K562 (cell line): Measurements from ENCODE around the gene OR8D4. TPM values are rescaled to one million over a fixed set of nuclear protein-coding genes. Genes with fewer than 3 reads are reported as not detected.

Source experiments
- ATAC-seq: fragments of 200-7000 bp; cut with Tn5 transposase; 3 replicates; pipeline ENCODE4 v1.9.1; 2020; ENCODE audit warnings: moderate library complexity
- BruUV-seq: library from RNA; stranded (reverse); fragments of 400-500 nt; replicated peaks from 2 replicates; lab custom pipeline; 2021; lab: Mats Ljungman, UMichigan
- CTCF ChIA-PET: fragments of 300-600 bp; formaldehyde crosslinking; extraction: SDS; loops from one replicate; lab custom pipeline; 2021; ENCODE audit warnings: low intra/inter-chr PET ratio; lab: Yijun Ruan, JAX
- POLR2A ChIA-PET: fragments of 300-600, 350-650 bp; sonication (Branson Sonifier 250); formaldehyde crosslinking; extraction: SDS; loops from one replicate; lab custom pipeline; 2021; ENCODE audit warnings: antibody characterized with exemption, inconsistent platforms; lab: Yijun Ruan, JAX
- DNase-seq, 4 experiments: peaks; one replicate each; pipeline versions ENCODE4 v3.0.0 to v3.0.0-alpha.2; 2011 to 2018; ENCODE audit warnings: low spot score in 3 of 4, mixed read lengths in 3 of 4; ENCODE audit errors: extremely low read depth in 1 of 4
- FAIRE-seq: peaks from 2 replicates; lab custom pipeline; 2011; peaks lifted over from hg19 to GRCh38; lab: Jason Lieb, UNC
- H2AFZ ChIP-seq: 2 replicates; pipeline ENCODE4 v1.6.0; 2011; ENCODE audit warnings: low read depth, low read length, control low read depth, inconsistent platforms
- H3K27ac ChIP-seq: fragments of 200-600 bp; 3 replicates; pipeline ENCODE4 v1.8.0; 2011; ENCODE audit warnings: low read depth, mild to moderate bottlenecking, control low read depth, inconsistent platforms, low read length, moderate library complexity, mixed read lengths; ENCODE audit errors: extremely low read depth
- H3K27me3 ChIP-seq, 2 experiments: fragments of 300-600 bp in 1 of 2; 2 replicates in 1 of 2; 3 replicates in 1 of 2; pipeline versions ENCODE4 v1.6.0 to v1.8.0; 2011; ENCODE audit warnings: inconsistent platforms in 2 of 2, low read length in 2 of 2, mild to moderate bottlenecking in 1 of 2, mixed read lengths in 1 of 2, moderate library complexity in 1 of 2; ENCODE audit not compliant: control insufficient read depth in 2 of 2, insufficient read depth in 2 of 2
- H3K36me3 ChIP-seq: fragments of 300-600 bp; 3 replicates; pipeline ENCODE4 v1.8.0; 2011; ENCODE audit warnings: mild to moderate bottlenecking, low read length, inconsistent platforms; ENCODE audit not compliant: control insufficient read depth, insufficient read depth
- H3K4me1 ChIP-seq, 2 experiments: fragments of 200-600 bp in 1 of 2; replicated peaks in 1 of 2; 2 replicates in 1 of 2; 3 replicates in 1 of 2; pipeline versions ENCODE4 v1.5.1 to v1.8.0; 2011; ENCODE audit warnings: inconsistent platforms in 2 of 2, low read length in 2 of 2, mild to moderate bottlenecking in 1 of 2, mixed read lengths in 1 of 2, moderate library complexity in 1 of 2; ENCODE audit not compliant: control insufficient read depth in 2 of 2, insufficient read depth in 2 of 2
- H3K4me2 ChIP-seq: 2 replicates; pipeline ENCODE4 v1.6.1; 2011; ENCODE audit warnings: low read length, control low read depth, inconsistent platforms, mixed read lengths; ENCODE audit not compliant: insufficient read depth
- H3K4me3 ChIP-seq: fragments of 200-600 bp; sonication (generic), shearing (Covaris generic); 2 replicates; pipeline ENCODE4 v1.5.1; 2016; ENCODE audit warnings: control low read depth, inconsistent platforms
- H3K79me2 ChIP-seq: fragments of 200-600 bp; 3 replicates; pipeline ENCODE4 v1.8.0; 2011; ENCODE audit warnings: low read length, inconsistent platforms; ENCODE audit not compliant: control insufficient read depth, insufficient read depth
- H3K9ac ChIP-seq, 2 experiments: 2 replicates each; pipeline versions ENCODE4 v1.6.0 to v1.6.1; 2011; ENCODE audit warnings: low read depth in 2 of 2, low read length in 2 of 2, control low read depth in 1 of 2, inconsistent platforms in 1 of 2, mild to moderate bottlenecking in 1 of 2, mixed read lengths in 1 of 2; ENCODE audit not compliant: insufficient read depth in 1 of 2
- H3K9me1 ChIP-seq: one replicate; pipeline ENCODE4 v1.6.0; 2011; ENCODE audit warnings: inconsistent platforms, mild to moderate bottlenecking, low read length, moderate library complexity; ENCODE audit not compliant: control insufficient read depth, insufficient read depth
- H3K9me3 ChIP-seq: replicated peaks from 2 replicates; pipeline ENCODE4 v1.5.1; 2011; ENCODE audit warnings: low read depth, low read length, inconsistent platforms; ENCODE audit not compliant: control insufficient read depth, insufficient read depth
- H4K20me1 ChIP-seq: replicated peaks from 2 replicates; pipeline ENCODE4 v1.6.1; 2011; ENCODE audit warnings: low read length, inconsistent platforms, mixed read lengths; ENCODE audit not compliant: control insufficient read depth, insufficient read depth
- ARID1B ChIP-seq: fragments of 450-650 bp; IDR thresholded peaks from 2 replicates; pipeline ENCODE4 v1.6.1; 2016; ENCODE audit warnings: antibody characterized with exemption, mild to moderate bottlenecking, inconsistent platforms
- TCF3 ChIP-seq: sonication (generic); formaldehyde crosslinking; IDR thresholded peaks from 2 replicates; pipeline ENCODE4 v1.4.0; 2020; ENCODE audit warnings: mild to moderate bottlenecking, missing genetic modification reagents
- TCF7L2 ChIP-seq: fragments of 150-350 bp; IDR thresholded peaks from 2 replicates; pipeline ENCODE4 v1.6.1; 2016; ENCODE audit warnings: low read depth, mild to moderate bottlenecking, low read length, moderate library complexity
- ZC3H4 ChIP-seq: sonication (generic); formaldehyde crosslinking; IDR thresholded peaks from 2 replicates; pipeline ENCODE4 v1.9.0; 2021; ENCODE audit warnings: missing genetic modification reagents, borderline replicate concordance
- ZKSCAN8 ChIP-seq: fragments of 200-800 bp; sonication (Bioruptor generic); IDR thresholded peaks from 2 replicates; pipeline ENCODE4 v1.6.1; 2016; ENCODE audit warnings: missing genetic modification characterization, missing compliant biosample characterization
- ZNF699 ChIP-seq: fragments of 250-450 bp; sonication (Bioruptor Pico); IDR thresholded peaks from 2 replicates; pipeline ENCODE4 v1.8.0; 2021; ENCODE audit warnings: mild to moderate bottlenecking, moderate library complexity; ENCODE audit not compliant: insufficient replicate concordance
- whole genome bisulfite sequencing: fragments of 100-300 bp; shearing (Covaris generic); methylation state at CpG from one replicate; pipeline ENCODE4 v1.1.6; 2016; ENCODE audit warnings: low coverage, mixed read lengths; ENCODE audit not compliant: insufficient coverage; ENCODE audit errors: missing lambda C conversion rate; 5-methylcytosine and 5-hydroxymethylcytosine counted together
- in situ Hi-C: fragments of 300-500 bp; cut with MboI; formaldehyde crosslinking; loops from 4 replicates; pipeline ENCODE4 v1.15.0; 2018; ENCODE audit warnings: inconsistent platforms, mixed read lengths
- intact Hi-C: fragments of 100-400 bp; cut with micrococcal nuclease; formaldehyde crosslinking; loops from 2 replicates; pipeline ENCODE4 v1.14.2; 2022
- polyA plus RNA-seq, 8 experiments: library from polyadenylated mRNA; depleted of rRNA in 4 of 8; stranded (reverse) in 5 of 8; unstranded in 3 of 8; fragments of >200 nt; fragmentation: Nextera tagmentation in 2 of 8; fragmentation: Illumina TruSeq in 1 of 8; extraction: Ambion mirVana in 2 of 8; extraction: Trizol in 1 of 8; gene quantifications; 2 replicates each; pipeline versions ENCODE4 v1.2.1 to v1.2.3, GENCODE V29; 2011 to 2014; ENCODE audit warnings: inconsistent platforms in 1 of 8, missing spikeins in 1 of 8
- total RNA-seq, 7 experiments: library from RNA; depleted of rRNA in 6 of 7; stranded (reverse); fragments of >200 nt in 6 of 7; fragmentation: Illumina TruSeq in 2 of 7; extraction: Trizol in 2 of 7; gene quantifications; 2 replicates each; pipeline versions ENCODE4 v1.2.1 to v1.2.3, GENCODE V29; 2011 to 2021; ENCODE audit warnings: low replicate concordance in 1 of 7
- TF ChIP-seq, protein P1 (sequence below): fragments of 250-450 bp; sonication (Bioruptor Pico); IDR thresholded peaks from 2 replicates; pipeline ENCODE4 v1.9.0; 2021; ENCODE audit warnings: mild to moderate bottlenecking
- TF ChIP-seq, protein P2 (sequence below): fragments of 450-650 bp; IDR thresholded peaks from 2 replicates; pipeline ENCODE4 v1.6.1; 2016; ENCODE audit warnings: mild to moderate bottlenecking, moderate library complexity
- TF ChIP-seq, protein P3 (sequence below): IDR thresholded peaks from 2 replicates; pipeline ENCODE4 v1.6.1; 2011; ENCODE audit warnings: borderline replicate concordance, low read depth, mild to moderate bottlenecking, moderate library complexity, low read length; ENCODE audit not compliant: insufficient read depth, poor library complexity, severe bottlenecking

The OR8D4 gene
- total and polyA plus RNA-seq, 9 of the 15 experiments (the other 6 are each of a cell fraction or from before 2014, with no cell fraction given): not detected

DNA sequence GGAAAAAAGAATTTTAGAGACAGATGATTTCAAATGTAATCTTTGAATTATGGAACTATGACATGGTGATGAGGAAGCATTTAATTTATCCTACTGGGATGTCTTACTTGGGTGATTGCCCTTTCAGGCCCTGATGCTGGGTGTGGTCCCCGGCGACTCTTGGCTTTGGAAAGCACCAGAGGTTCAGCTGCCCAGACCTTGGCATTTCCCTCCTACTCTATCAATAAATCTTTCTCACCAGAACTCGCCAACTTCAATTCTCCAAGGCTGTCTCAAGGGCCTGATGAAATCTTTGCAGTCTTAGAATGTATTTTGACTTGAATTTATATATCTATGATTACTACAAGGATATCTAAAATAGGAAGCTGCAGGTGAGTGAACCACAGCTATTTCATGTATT, 19.0 kb downstream of the OR8D4 start:
- 0% methylated on average over 3 of the region's 3 CpGs for WGBS
- TF ChIP-seq ZNF699 (CRISPR knock-in tag): no peak
- no peak for TF ChIP-seq TCF7L2
- TF ChIP-seq TCF3 (CRISPR knock-in tag): no peak
- TF ChIP-seq, protein P1, sequence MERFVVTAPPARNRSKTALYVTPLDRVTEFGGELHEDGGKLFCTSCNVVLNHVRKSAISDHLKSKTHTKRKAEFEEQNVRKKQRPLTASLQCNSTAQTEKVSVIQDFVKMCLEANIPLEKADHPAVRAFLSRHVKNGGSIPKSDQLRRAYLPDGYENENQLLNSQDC: no peak
- no peak for TF ChIP-seq ZC3H4 (CRISPR knock-in tag)
- TF ChIP-seq, protein P2, sequence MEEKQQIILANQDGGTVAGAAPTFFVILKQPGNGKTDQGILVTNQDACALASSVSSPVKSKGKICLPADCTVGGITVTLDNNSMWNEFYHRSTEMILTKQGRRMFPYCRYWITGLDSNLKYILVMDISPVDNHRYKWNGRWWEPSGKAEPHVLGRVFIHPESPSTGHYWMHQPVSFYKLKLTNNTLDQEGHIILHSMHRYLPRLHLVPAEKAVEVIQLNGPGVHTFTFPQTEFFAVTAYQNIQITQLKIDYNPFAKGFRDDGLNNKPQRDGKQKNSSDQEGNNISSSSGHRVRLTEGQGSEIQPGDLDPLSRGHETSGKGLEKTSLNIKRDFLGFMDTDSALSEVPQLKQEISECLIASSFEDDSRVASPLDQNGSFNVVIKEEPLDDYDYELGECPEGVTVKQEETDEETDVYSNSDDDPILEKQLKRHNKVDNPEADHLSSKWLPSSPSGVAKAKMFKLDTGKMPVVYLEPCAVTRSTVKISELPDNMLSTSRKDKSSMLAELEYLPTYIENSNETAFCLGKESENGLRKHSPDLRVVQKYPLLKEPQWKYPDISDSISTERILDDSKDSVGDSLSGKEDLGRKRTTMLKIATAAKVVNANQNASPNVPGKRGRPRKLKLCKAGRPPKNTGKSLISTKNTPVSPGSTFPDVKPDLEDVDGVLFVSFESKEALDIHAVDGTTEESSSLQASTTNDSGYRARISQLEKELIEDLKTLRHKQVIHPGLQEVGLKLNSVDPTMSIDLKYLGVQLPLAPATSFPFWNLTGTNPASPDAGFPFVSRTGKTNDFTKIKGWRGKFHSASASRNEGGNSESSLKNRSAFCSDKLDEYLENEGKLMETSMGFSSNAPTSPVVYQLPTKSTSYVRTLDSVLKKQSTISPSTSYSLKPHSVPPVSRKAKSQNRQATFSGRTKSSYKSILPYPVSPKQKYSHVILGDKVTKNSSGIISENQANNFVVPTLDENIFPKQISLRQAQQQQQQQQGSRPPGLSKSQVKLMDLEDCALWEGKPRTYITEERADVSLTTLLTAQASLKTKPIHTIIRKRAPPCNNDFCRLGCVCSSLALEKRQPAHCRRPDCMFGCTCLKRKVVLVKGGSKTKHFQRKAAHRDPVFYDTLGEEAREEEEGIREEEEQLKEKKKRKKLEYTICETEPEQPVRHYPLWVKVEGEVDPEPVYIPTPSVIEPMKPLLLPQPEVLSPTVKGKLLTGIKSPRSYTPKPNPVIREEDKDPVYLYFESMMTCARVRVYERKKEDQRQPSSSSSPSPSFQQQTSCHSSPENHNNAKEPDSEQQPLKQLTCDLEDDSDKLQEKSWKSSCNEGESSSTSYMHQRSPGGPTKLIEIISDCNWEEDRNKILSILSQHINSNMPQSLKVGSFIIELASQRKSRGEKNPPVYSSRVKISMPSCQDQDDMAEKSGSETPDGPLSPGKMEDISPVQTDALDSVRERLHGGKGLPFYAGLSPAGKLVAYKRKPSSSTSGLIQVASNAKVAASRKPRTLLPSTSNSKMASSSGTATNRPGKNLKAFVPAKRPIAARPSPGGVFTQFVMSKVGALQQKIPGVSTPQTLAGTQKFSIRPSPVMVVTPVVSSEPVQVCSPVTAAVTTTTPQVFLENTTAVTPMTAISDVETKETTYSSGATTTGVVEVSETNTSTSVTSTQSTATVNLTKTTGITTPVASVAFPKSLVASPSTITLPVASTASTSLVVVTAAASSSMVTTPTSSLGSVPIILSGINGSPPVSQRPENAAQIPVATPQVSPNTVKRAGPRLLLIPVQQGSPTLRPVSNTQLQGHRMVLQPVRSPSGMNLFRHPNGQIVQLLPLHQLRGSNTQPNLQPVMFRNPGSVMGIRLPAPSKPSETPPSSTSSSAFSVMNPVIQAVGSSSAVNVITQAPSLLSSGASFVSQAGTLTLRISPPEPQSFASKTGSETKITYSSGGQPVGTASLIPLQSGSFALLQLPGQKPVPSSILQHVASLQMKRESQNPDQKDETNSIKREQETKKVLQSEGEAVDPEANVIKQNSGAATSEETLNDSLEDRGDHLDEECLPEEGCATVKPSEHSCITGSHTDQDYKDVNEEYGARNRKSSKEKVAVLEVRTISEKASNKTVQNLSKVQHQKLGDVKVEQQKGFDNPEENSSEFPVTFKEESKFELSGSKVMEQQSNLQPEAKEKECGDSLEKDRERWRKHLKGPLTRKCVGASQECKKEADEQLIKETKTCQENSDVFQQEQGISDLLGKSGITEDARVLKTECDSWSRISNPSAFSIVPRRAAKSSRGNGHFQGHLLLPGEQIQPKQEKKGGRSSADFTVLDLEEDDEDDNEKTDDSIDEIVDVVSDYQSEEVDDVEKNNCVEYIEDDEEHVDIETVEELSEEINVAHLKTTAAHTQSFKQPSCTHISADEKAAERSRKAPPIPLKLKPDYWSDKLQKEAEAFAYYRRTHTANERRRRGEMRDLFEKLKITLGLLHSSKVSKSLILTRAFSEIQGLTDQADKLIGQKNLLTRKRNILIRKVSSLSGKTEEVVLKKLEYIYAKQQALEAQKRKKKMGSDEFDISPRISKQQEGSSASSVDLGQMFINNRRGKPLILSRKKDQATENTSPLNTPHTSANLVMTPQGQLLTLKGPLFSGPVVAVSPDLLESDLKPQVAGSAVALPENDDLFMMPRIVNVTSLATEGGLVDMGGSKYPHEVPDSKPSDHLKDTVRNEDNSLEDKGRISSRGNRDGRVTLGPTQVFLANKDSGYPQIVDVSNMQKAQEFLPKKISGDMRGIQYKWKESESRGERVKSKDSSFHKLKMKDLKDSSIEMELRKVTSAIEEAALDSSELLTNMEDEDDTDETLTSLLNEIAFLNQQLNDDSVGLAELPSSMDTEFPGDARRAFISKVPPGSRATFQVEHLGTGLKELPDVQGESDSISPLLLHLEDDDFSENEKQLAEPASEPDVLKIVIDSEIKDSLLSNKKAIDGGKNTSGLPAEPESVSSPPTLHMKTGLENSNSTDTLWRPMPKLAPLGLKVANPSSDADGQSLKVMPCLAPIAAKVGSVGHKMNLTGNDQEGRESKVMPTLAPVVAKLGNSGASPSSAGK: no peak
- no peak for TF ChIP-seq ZKSCAN8 (CRISPR knock-in tag)
- TF ChIP-seq, protein P3, sequence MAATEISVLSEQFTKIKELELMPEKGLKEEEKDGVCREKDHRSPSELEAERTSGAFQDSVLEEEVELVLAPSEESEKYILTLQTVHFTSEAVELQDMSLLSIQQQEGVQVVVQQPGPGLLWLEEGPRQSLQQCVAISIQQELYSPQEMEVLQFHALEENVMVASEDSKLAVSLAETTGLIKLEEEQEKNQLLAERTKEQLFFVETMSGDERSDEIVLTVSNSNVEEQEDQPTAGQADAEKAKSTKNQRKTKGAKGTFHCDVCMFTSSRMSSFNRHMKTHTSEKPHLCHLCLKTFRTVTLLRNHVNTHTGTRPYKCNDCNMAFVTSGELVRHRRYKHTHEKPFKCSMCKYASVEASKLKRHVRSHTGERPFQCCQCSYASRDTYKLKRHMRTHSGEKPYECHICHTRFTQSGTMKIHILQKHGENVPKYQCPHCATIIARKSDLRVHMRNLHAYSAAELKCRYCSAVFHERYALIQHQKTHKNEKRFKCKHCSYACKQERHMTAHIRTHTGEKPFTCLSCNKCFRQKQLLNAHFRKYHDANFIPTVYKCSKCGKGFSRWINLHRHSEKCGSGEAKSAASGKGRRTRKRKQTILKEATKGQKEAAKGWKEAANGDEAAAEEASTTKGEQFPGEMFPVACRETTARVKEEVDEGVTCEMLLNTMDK: no peak
- TF ChIP-seq ARID1B: no peak

More for the DNA sequence above, 19.0 kb downstream of the OR8D4 start:
- H3K9me3 ChIP-seq: no peaks in the 10 kb centered on the region
- no peaks in the 10 kb centered on the region for H4K20me1 ChIP-seq
- no peak overlapping the region for H3K4me3 ChIP-seq
- H3K9ac ChIP-seq: no peak overlapping the region
- no peak overlapping the region for H3K4me2 ChIP-seq
- no peaks in the 10 kb centered on the region for H3K36me3 ChIP-seq
- in situ Hi-C loops: no loop called here
- no peaks in the 10 kb centered on the region for H3K4me1 ChIP-seq
- no peaks in the 10 kb centered on the region for H3K79me2 ChIP-seq
- DNase-seq (no peak), ATAC-seq (no peak), FAIRE-seq (no peak)
- H2AFZ ChIP-seq: no peak overlapping the region
- intact Hi-C loops: no loop called here
- no peaks in the 10 kb centered on the region for H3K9me1 ChIP-seq
- no peaks in the 10 kb centered on the region for H3K27me3 ChIP-seq
- ChIA-PET POLR2A (no interaction called here), CTCF (no interaction called here)
- no peak overlapping the region for H3K27ac ChIP-seq
- BruUV-seq: no TSS peak
